HEK293 (cell line): ENCODE measurements around the gene HERC4.

Experiments
- CTCF ChIA-PET: fragments of 350-600 bp; formaldehyde crosslinking; extraction: SDS; loops from one replicate; lab custom pipeline; 2021; ENCODE audit warnings: antibody characterized with exemption; lab: Yijun Ruan, JAX
- POLR2A ChIA-PET: fragments of 300-600 bp; formaldehyde crosslinking; extraction: SDS; loops from one replicate; lab custom pipeline; 2020; ENCODE audit warnings: antibody characterized with exemption, inconsistent platforms; lab: Yijun Ruan, JAX
- H3K27ac ChIP-seq: fragments of 200-500 bp; sonication (Bioruptor generic); 2 replicates; pipeline ENCODE4 v1.5.1; 2014; ENCODE audit warnings: low read depth, low read length, control low read depth, inconsistent platforms; ENCODE audit errors: extremely low read depth
- H3K36me3 ChIP-seq, 2 experiments: fragments of 200-500 bp in 1 of 2; sonication (Bioruptor generic) in 1 of 2; 1 replicate in 1 of 2; 2 replicates in 1 of 2; pipeline ENCODE4 v1.5.1; 2014 to 2017; ENCODE audit warnings: inconsistent platforms in 2 of 2, low read length in 2 of 2; ENCODE audit not compliant: control insufficient read depth in 2 of 2, insufficient read depth in 1 of 2
- H3K4me1 ChIP-seq: fragments of 200-500 bp; sonication (Bioruptor generic); 2 replicates; pipeline ENCODE4 v1.5.1; 2014; ENCODE audit warnings: mild to moderate bottlenecking, low read length, inconsistent platforms; ENCODE audit not compliant: control insufficient read depth, insufficient read depth
- H3K4me3 ChIP-seq: 2 replicates; pipeline ENCODE4 v1.5.1; 2011; ENCODE audit warnings: low read depth, mild to moderate bottlenecking, control low read depth, low read length, moderate library complexity
- H3K9me3 ChIP-seq: fragments of 200-500 bp; sonication (Bioruptor generic); 2 replicates; pipeline ENCODE4 v1.5.1; 2014; ENCODE audit warnings: low read depth, low read length, inconsistent platforms; ENCODE audit not compliant: control insufficient read depth, insufficient read depth
- GFI1B ChIP-seq: fragments of 450-650 bp; formaldehyde crosslinking; IDR thresholded peaks from 2 replicates; pipeline ENCODE4 v1.5.1; 2016; ENCODE audit warnings: missing biosample characterization, missing genetic modification characterization
- GLI4 ChIP-seq: fragments of 450-650 bp; formaldehyde crosslinking; IDR thresholded peaks from 2 replicates; pipeline ENCODE4 v1.5.1; 2016; ENCODE audit warnings: missing biosample characterization, missing genetic modification characterization
- MZF1 ChIP-seq: fragments of 450-650 bp; formaldehyde crosslinking; IDR thresholded peaks from 2 replicates; pipeline ENCODE4 v1.5.1; 2017; ENCODE audit warnings: missing biosample characterization, missing genetic modification characterization, borderline replicate concordance
- TCF7L2 ChIP-seq: IDR thresholded peaks from 2 replicates; pipeline ENCODE4 v1.6.1; 2011; ENCODE audit warnings: low read depth, mild to moderate bottlenecking, inconsistent platforms, low read length, moderate library complexity, borderline replicate concordance
- ZBTB17 ChIP-seq: fragments of 450-650 bp; formaldehyde crosslinking; IDR thresholded peaks from 2 replicates; pipeline ENCODE4 v1.5.1; 2016; ENCODE audit warnings: missing biosample characterization, missing genetic modification characterization
- ZNF138 ChIP-seq: fragments of 450-650 bp; formaldehyde crosslinking; IDR thresholded peaks from 2 replicates; pipeline ENCODE4 v1.5.1; 2016; ENCODE audit warnings: missing biosample characterization, missing genetic modification characterization, borderline replicate concordance
- ZNF248 ChIP-seq: fragments of 450-650 bp; formaldehyde crosslinking; IDR thresholded peaks from 2 replicates; pipeline ENCODE4 v1.5.1; 2017; ENCODE audit warnings: missing biosample characterization, missing genetic modification characterization
- ZNF292 ChIP-seq: fragments of 450-650 bp; formaldehyde crosslinking; IDR thresholded peaks from 2 replicates; pipeline ENCODE4 v1.5.1; 2016; ENCODE audit warnings: low read depth, missing biosample characterization, missing genetic modification characterization, borderline replicate concordance
- ZNF324 ChIP-seq: fragments of 450-650 bp; formaldehyde crosslinking; IDR thresholded peaks from 2 replicates; pipeline ENCODE4 v1.5.1; 2016; ENCODE audit warnings: missing biosample characterization, missing genetic modification characterization
- ZNF350 ChIP-seq: fragments of 450-650 bp; formaldehyde crosslinking; IDR thresholded peaks from 2 replicates; pipeline ENCODE4 v1.5.0; 2017; ENCODE audit warnings: missing biosample characterization, mild to moderate bottlenecking, missing genetic modification characterization
- ZNF37A ChIP-seq: fragments of 450-650 bp; IDR thresholded peaks from 2 replicates; pipeline ENCODE4 v1.5.1; 2018; ENCODE audit warnings: missing biosample characterization, missing genetic modification characterization
- ZNF391 ChIP-seq: fragments of 450-650 bp; formaldehyde crosslinking; IDR thresholded peaks from 2 replicates; pipeline ENCODE4 v1.5.1; 2016; ENCODE audit warnings: low read depth, missing biosample characterization, missing genetic modification characterization, borderline replicate concordance
- ZNF416 ChIP-seq: fragments of 450-650 bp; formaldehyde crosslinking; IDR thresholded peaks from 2 replicates; pipeline ENCODE4 v1.5.1; 2016; ENCODE audit warnings: missing biosample characterization, missing genetic modification characterization
- ZNF544 ChIP-seq: fragments of 450-650 bp; formaldehyde crosslinking; IDR thresholded peaks from 2 replicates; pipeline ENCODE4 v1.5.0; 2017; ENCODE audit warnings: missing biosample characterization, missing genetic modification characterization
- ZNF558 ChIP-seq: fragments of 450-650 bp; formaldehyde crosslinking; IDR thresholded peaks from 2 replicates; pipeline ENCODE4 v1.5.1; 2016; ENCODE audit warnings: missing biosample characterization, missing genetic modification characterization
- ZNF580 ChIP-seq: fragments of 450-650 bp; formaldehyde crosslinking; IDR thresholded peaks from 2 replicates; pipeline ENCODE4 v1.5.1; 2016; ENCODE audit warnings: missing biosample characterization, missing genetic modification characterization
- ZNF623 ChIP-seq: fragments of 450-650 bp; formaldehyde crosslinking; IDR thresholded peaks from 2 replicates; pipeline ENCODE4 v1.5.1; 2016; ENCODE audit warnings: missing biosample characterization, missing genetic modification characterization
- ZNF626 ChIP-seq: fragments of 450-650 bp; sonication (Bioruptor Pico); formaldehyde crosslinking; IDR thresholded peaks from 2 replicates; pipeline ENCODE4 v1.5.1; 2018; ENCODE audit warnings: missing biosample characterization, missing genetic modification characterization, inconsistent platforms
- ZNF701 ChIP-seq: fragments of 450-650 bp; formaldehyde crosslinking; IDR thresholded peaks from 2 replicates; pipeline ENCODE4 v1.5.1; 2016; ENCODE audit warnings: missing biosample characterization, missing genetic modification characterization
- ZNF776 ChIP-seq: fragments of 450-650 bp; formaldehyde crosslinking; IDR thresholded peaks from 2 replicates; pipeline ENCODE4 v1.5.0; 2017; ENCODE audit warnings: missing biosample characterization, missing genetic modification characterization, borderline replicate concordance
- ZNF785 ChIP-seq: fragments of 450-650 bp; formaldehyde crosslinking; IDR thresholded peaks from 2 replicates; pipeline ENCODE4 v1.5.1; 2016; ENCODE audit warnings: missing biosample characterization, missing genetic modification characterization
- ZSCAN30 ChIP-seq: fragments of 450-650 bp; IDR thresholded peaks from 2 replicates; pipeline ENCODE4 v1.5.1; 2018; ENCODE audit warnings: missing biosample characterization, mild to moderate bottlenecking, missing genetic modification characterization, moderate library complexity
- TF ChIP-seq, protein P1 (sequence below): fragments of 450-650 bp; formaldehyde crosslinking; IDR thresholded peaks from 2 replicates; pipeline ENCODE4 v1.5.1; 2016; ENCODE audit warnings: missing biosample characterization, missing genetic modification characterization
- TF ChIP-seq, protein P2 (sequence below): fragments of 450-650 bp; formaldehyde crosslinking; IDR thresholded peaks from 2 replicates; pipeline ENCODE4 v1.5.1; 2016; ENCODE audit warnings: missing biosample characterization, missing genetic modification characterization
- TF ChIP-seq, protein P3 (sequence below): fragments of 450-650 bp; formaldehyde crosslinking; IDR thresholded peaks from 2 replicates; pipeline ENCODE4 v1.5.1; 2017; ENCODE audit warnings: missing biosample characterization, missing genetic modification characterization
- TF ChIP-seq, protein P4 (sequence below): fragments of 450-650 bp; formaldehyde crosslinking; IDR thresholded peaks from 2 replicates; pipeline ENCODE4 v1.5.1; 2016; ENCODE audit warnings: missing biosample characterization, missing genetic modification characterization

The HERC4 gene

GRCh38 chr10:67925449-67926005 is 149.6 kb downstream of the HERC4 start:
- H3K36me3 ChIP-seq, result peaks cover 0 to 12% of the 10 kb centered on the region in 2 experiments; a peak in 2 of 3 replicates
- ChIA-PET CTCF (no interaction called here), POLR2A (interaction anchor here (0.6 kb wide), 1 partner anchor 73 kb away, joined by 3 read pairs; no protein-coding TSS in a partner anchor)

GRCh38 chr10:67924136-67924535 is 150.9 kb downstream of the HERC4 start:
- H3K36me3 ChIP-seq, result peaks cover 0 to 12% of the 10 kb centered on the region in 2 experiments; a peak in 2 of 3 replicates
- no peaks in the 10 kb centered on the region for H3K9me3 ChIP-seq
- H3K4me1 ChIP-seq, result no peaks in the 10 kb centered on the region
- no peak for TF ChIP-seq ZNF138 (tag by site-specific recombination)
- no peak for TF ChIP-seq ZNF391 (tag by site-specific recombination)
- no peak for TF ChIP-seq ZNF416
- no peak for TF ChIP-seq ZNF776 (tag by site-specific recombination)
- TF ChIP-seq, protein P1, sequence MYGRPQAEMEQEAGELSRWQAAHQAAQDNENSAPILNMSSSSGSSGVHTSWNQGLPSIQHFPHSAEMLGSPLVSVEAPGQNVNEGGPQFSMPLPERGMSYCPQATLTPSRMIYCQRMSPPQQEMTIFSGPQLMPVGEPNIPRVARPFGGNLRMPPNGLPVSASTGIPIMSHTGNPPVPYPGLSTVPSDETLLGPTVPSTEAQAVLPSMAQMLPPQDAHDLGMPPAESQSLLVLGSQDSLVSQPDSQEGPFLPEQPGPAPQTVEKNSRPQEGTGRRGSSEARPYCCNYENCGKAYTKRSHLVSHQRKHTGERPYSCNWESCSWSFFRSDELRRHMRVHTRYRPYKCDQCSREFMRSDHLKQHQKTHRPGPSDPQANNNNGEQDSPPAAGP (tag by site-specific recombination), result no peak
- TF ChIP-seq ZBTB17 (tag by site-specific recombination), result no peak
- TF ChIP-seq, protein P2, sequence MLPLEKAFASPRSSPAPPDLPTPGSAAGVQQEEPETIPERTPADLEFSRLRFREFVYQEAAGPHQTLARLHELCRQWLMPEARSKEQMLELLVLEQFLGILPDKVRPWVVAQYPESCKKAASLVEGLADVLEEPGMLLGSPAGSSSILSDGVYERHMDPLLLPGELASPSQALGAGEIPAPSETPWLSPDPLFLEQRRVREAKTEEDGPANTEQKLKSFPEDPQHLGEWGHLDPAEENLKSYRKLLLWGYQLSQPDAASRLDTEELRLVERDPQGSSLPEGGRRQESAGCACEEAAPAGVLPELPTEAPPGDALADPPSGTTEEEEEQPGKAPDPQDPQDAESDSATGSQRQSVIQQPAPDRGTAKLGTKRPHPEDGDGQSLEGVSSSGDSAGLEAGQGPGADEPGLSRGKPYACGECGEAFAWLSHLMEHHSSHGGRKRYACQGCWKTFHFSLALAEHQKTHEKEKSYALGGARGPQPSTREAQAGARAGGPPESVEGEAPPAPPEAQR (tag by site-specific recombination), result no peak
- TF ChIP-seq GLI4 (tag by site-specific recombination), result no peak
- no peak for TF ChIP-seq ZNF544 (tag by site-specific recombination)
- no peak for TF ChIP-seq ZNF292 (tag by site-specific recombination)
- TF ChIP-seq TCF7L2, result no peak
- POLR2A ChIA-PET, result no interaction called here
- no peak overlapping the region for H3K4me3 ChIP-seq
- H3K27ac ChIP-seq, result no peak overlapping the region
- CTCF ChIA-PET, result no interaction called here

More at GRCh38 chr10:67925449-67926005, 149.6 kb downstream of the HERC4 start:
- Histone ChIP-seq H3K9me3 (no peaks in the 10 kb centered on the region), H3K4me1 (no peaks in the 10 kb centered on the region), H3K27ac (no peak overlapping the region), H3K4me3 (no peak overlapping the region)
- TF ChIP-seq, protein P3, sequence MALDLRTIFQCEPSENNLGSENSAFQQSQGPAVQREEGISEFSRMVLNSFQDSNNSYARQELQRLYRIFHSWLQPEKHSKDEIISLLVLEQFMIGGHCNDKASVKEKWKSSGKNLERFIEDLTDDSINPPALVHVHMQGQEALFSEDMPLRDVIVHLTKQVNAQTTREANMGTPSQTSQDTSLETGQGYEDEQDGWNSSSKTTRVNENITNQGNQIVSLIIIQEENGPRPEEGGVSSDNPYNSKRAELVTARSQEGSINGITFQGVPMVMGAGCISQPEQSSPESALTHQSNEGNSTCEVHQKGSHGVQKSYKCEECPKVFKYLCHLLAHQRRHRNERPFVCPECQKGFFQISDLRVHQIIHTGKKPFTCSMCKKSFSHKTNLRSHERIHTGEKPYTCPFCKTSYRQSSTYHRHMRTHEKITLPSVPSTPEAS (tag by site-specific recombination), result no peak
- TF ChIP-seq MZF1 (tag by site-specific recombination) (no peak), ZNF324 (no peak), ZNF623 (tag by site-specific recombination) (no peak), ZNF580 (tag by site-specific recombination) (no peak), ZNF776 (tag by site-specific recombination) (no peak), ZNF626 (no peak), ZNF350 (tag by site-specific recombination) (no peak), ZNF37A (no peak), ZNF558 (no peak), ZNF701 (tag by site-specific recombination) (no peak), ZSCAN30 (tag by site-specific recombination) (no peak), ZNF785 (no peak), ZNF248 (tag by site-specific recombination) (no peak), GFI1B (no peak)
- TF ChIP-seq, protein P4, sequence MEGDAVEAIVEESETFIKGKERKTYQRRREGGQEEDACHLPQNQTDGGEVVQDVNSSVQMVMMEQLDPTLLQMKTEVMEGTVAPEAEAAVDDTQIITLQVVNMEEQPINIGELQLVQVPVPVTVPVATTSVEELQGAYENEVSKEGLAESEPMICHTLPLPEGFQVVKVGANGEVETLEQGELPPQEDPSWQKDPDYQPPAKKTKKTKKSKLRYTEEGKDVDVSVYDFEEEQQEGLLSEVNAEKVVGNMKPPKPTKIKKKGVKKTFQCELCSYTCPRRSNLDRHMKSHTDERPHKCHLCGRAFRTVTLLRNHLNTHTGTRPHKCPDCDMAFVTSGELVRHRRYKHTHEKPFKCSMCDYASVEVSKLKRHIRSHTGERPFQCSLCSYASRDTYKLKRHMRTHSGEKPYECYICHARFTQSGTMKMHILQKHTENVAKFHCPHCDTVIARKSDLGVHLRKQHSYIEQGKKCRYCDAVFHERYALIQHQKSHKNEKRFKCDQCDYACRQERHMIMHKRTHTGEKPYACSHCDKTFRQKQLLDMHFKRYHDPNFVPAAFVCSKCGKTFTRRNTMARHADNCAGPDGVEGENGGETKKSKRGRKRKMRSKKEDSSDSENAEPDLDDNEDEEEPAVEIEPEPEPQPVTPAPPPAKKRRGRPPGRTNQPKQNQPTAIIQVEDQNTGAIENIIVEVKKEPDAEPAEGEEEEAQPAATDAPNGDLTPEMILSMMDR, result no peak
